Testis (tissue), 2 donors: ENCODE data around the gene SPINK14.

ENCODE experiments used
- CTCF ChIP-seq, 3 experiments: fragments of 450-650 bp in 2 of 3; fragments of 200-600 bp in 1 of 3; sonication (generic) in 1 of 3; IDR thresholded peaks; one replicate each; pipeline ENCODE4 v1.5.1; 2016 to 2019; ENCODE audit warnings: antibody characterized with exemption in 3 of 3, mild to moderate bottlenecking in 2 of 3, moderate library complexity in 1 of 3
- POLR2A ChIP-seq: fragments of 450-650 bp; IDR thresholded peaks from one replicate; pipeline ENCODE4 v1.6.1; 2017; ENCODE audit warnings: antibody characterized with exemption, mild to moderate bottlenecking, moderate library complexity

DNA sequence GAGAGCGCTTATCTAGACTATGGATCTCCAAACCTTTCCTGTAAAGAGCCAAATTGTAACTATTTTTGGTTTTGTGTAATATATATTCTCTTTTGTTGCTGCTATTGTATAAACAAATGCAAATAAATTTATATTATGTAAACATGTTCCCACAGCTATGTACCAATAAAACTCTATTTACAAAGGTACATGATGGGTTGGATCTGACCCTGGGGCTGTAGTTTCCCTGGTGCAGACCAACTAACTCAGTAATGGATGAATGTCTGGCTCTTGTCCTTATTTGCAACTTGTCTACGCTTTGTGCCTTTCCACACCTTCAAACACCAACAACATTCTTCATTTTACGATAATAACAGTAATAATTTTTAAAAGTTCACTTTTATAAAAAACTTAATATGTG lies 27.5 kb upstream of the SPINK14 start:
- TF ChIP-seq CTCF (IDR thresholded peaks at IDR 0.05) (no peak), POLR2A (no peak)
